CD4-positive, alpha-beta T cell treated with Interleukin-15 for 1 hour (primary cell): ENCODE results near the gene CROCC2.

Source experiments
- DNase-seq: peaks from one replicate; pipeline ENCODE4 v3.0.0-alpha.2; 2020

Gene CROCC2

DNA sequence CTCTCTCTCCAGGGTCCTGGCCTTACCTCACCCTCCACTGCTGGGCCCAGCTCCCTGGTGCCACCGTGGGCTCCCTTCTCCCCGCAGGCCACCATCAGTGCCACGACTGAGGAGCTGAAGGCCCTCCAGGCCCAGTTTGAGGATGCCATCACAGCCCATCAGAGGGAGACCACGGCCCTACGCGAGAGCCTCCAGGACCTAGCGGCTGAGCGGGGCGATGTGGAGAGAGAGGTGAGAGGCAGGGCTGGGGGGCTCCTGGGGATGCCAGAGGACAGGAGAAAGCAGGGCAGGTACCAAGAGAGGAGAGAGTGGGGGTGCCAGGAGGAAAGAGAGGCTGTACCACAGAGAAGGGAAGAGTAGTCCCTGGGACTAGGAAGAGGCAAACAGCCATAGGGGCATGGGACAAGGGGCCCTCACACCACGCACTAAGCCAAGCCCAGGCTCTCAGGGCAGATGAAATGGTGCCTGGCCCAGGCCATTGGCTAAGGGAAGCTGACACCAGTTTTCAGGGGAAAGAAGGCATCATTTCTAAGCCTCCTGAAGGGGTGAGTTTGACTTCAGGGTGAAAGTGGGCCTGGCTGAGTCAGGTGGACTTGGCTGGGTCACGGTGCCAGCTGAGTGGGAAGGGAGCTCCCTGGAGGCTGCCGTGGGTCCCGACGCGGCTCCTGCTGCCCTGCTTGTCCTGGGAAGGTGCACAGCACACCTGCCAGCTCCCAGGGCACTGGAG lies 53.2 kb downstream of the CROCC2 start:
- no peak for DNase-seq

DNA sequence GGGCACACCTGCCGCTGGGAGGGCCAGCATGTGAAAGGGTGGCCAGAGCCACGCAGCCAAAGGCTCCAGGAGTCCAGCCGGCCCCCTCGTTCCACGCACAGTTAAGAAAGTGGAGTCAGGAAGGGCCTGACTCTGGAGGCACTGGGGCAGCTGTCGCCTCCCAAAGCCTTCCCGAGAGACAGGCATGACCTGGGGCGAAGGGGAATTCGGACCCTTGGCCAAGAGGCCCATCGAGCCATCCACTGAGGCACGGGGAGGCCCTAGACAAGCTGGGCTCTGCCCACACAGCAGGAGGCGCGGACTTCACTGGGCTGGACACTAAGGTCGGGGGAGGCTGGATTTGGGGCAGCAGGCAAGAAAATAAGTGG lies 53.8 kb downstream of the CROCC2 start:
- DNase-seq, result no peak

DNA sequence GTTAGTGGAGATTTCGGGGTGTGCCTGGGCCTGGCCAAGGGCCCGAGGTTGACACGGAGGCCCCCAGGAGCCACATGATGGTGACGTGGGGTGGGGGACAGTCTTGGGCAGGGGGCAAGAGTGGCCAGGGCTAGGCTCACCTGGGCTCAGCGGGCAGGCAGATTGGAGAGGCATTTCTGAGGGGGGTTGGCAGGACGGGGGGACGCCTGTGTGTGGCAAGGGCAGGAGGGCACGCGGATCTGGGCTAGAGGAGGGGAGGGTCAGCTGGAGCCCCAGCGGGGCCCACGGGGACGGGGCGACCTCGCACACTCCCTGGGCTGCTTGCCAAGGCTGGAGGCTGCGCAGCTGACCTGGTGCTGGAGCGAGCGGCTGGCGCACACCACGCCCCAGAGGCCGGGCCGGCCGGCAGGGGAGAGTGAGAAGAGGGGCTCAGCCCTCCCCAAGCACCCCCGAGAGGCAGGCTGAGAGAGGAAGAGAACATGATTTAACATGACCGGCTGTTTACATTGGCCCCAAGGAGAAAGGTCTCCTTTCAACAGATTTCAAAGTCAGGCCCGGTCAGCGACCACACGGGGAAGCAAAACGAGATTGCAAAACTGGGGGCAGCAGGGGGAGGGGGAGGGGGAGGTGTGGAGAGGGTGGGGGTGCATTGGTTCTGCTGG lies 54.3 kb downstream of the CROCC2 start:
- no peak for DNase-seq

DNA sequence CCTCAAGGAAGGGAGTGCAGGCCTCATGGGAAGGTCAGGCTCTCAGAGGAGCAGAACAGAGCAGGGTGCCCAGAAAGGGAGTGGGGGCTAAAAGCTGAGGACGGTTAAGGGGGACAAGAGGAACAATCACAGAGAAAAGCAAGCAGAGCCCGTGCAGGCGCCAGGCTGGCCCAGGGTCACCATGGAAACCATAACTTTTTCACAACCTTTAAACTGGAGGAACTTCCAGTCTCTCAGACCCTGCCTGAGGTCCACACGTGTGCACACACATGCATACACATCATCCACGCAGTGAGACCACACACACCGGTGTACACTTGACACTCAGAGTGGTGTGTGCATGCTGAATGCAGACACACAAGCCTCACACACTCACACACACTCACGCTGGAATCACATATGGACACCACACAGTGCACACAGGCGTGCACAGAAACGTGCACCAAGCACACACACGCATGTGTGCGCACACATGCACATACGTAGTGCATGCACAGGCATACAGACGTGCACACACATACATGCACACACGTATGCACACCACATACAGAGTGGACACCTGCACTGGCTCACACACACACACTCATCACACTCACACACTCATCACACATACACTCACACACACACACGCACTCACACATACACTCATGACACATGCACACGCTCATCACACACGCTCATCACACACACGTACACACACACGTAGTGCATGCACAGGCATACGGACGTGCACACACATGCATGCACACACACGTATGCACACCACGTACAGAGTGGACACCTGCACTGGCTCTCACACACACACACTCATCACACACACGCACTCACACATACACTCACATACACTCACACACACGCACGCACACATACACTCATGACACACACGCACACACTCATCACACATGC lies 55.1 kb downstream of the CROCC2 start:
- DNase-seq, result no peak

DNA sequence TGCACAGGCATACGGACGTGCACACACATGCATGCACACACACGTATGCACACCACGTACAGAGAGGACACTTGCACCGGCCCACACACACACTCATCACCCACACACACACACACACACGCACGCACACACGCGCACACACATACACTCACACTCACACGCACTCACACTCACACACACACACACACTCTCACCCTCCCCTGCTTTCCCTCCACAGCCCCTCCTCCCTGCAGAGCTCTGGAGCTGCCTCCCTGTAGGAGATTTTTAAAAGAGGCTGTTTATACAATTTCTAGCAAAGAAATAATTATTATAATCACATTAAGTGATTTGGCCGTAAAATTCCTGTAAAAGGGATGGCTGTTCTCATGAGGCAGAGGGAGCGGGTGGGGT lies 55.8 kb downstream of the CROCC2 start:
- DNase-seq, result no peak

DNA sequence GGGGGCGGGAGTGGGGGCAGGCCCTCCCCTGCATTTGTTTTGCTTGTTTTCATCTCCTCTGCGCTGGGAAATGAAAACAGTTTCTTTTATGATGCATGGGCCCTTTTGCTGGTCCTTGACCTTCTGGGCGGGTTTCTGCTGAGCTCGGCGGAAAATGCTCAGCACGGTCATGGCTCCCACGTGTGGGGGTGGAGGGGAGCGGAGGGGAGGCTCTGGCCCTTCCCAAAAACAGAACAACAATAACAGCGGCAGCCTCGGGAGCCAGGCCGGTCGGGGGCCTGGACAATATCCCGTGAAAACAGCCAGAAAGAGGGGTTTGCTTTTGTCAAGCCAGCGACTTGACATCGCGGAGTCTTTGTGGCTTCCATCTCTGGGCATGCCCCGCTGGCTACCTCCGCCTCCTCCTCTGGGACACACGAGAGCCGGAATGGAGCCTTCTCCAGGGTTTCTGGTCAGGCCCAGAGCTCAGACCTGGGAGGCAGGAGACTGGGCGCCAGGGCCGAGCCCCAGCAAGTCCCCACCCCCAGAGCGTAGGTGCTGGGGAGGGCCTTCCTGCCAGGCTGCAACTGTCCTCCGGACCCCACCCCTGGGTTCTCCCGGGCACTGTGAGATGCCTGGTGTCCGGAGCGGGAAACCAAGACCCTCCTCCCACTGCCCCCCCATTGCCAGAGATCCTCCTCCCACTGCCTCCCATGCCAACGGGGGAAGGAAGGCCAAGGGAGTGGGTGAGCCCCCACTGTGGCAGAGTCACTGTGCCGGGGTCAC lies 56.3 kb downstream of the CROCC2 start:
- no peak for DNase-seq

DNA sequence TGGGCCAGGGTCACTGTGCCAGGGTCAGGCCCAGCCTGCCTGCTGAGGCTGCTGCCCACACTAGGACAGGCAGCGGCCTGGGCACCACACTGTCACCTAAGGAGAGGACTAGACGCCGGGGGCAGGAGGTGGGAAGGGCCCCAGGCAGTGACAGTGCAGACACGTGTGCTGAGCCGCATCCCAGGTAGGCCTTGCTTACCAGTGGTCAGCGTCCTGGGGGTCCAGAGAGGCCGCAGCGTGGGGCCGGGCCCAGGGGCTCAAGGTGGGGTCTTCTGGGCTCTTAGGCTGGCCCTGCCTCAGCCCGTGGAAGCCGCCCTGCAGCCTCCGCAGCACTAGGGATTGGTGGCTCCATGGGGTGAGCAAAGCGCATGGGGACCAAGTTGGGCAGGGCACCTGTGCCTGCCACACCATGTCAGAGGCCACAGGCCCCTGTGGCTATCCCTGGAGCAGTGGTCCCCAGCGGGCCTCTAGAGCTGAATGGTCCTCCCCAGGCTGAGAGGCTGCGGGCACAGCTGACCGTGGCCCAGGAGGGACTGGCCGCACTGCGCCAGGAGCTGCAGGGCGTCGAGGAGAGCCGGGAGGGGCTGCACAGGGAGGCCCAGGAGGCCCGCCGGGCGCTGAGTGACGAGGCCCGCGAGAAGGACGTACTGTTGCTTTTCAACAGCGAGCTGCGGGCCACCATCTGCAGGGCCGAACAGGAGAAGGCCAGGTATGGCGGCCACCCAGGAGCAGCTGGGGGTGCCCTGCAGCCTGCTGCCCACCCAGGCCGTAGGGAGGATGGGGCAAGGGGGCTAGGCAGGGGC lies 57.1 kb downstream of the CROCC2 start:
- no peak for DNase-seq

DNA sequence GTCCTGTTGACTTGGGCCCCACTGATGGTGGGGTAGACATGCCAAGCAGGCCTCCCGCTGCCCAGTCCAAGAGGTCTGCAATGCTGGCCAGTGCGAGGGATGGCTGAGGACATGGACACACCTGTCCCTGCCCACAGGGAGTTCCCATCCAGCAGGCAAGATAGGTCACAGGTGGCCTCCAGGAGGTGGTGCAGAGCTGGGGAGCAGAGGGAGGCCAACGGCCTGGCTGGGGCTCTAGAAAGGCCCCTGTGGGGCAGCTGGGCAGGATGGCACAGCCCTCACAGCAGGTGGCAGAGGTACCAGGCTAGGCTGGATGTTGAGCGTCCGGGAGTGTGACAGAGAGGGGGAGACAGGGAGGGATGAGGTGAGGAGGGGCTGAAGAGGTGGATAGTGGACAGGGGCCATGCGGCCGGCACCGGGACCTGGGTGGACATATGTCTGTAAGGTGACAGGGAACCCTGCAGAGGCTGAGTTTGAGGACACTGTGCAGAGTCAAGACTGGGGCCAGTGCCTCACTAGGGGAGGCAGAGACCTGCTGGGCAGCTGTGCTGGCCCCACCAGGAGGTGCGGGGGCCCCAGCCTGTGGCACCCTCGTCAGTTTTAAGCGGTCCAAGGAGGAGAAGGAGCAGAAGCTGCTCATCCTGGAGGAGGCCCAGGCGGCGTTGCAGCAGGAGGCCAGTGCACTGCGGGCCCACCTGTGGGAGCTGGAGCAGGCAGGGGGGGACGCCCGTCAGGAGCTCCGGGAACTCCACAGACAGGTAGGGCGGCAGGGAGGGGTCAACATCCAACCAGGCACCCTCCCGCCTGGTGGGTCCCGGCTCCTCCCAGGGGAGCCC lies 58.0 kb downstream of the CROCC2 start:
- no peak for DNase-seq

DNA sequence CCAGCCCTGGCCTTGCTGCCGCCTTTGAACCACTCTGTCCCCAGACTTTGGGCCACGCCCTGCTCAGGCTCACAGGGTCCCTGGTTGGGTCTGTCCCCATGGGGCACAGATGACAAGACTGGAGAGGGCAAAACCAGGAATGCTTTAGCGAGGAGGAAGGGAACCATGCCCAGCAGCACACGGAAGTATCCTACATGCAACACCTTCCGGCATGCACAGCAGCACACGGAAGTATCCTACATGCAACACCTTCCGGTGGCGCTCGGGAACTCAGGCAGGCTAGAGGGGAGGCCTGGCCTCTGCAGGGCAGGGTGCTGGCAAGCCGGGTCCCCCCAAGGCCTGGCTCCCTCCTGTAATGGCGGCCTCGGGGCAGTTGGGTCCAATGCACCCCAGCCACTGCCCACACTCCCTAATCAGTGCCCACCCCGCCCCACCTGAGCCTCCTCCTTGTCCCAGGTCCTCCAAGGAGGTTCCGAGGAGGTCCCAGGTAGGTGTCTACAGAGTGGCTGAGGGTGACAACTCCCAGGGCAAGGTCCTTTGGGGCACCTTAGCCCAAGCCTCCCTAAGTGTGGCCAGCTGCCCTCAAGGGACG lies 58.7 kb downstream of the CROCC2 start:
- DNase-seq, result no peak

DNA sequence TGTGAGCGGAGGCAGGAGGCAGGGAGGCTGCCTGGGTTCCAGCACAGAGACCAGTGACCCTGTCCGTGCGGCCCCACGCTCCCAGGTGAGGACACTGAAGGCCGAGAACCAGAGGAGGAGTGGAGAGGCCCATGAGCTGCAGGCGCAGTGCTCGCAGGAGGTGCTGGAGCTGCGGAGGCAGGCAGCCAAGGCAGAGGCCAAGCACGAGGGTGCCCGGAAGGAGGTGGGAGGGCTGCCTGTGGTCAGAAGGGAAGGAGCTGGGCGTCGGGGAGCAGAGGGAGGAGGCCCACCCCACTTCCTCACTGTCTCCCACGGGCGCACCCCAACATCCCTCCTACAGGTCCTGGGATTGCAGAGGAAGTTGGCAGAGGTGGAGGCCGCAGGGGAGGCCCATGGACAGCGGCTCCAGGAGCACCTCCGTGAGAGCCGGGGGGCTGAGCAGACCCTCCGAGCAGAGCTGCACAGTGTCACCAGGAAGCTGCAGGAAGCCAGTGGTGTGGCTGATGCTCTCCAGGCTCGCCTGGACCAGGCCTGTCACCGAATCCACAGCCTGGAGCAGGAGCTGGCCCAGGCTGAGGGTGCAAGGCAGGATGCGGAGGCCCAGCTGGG lies 59.3 kb downstream of the CROCC2 start:
- peak; percentile 16 for DNase-seq

DNA sequence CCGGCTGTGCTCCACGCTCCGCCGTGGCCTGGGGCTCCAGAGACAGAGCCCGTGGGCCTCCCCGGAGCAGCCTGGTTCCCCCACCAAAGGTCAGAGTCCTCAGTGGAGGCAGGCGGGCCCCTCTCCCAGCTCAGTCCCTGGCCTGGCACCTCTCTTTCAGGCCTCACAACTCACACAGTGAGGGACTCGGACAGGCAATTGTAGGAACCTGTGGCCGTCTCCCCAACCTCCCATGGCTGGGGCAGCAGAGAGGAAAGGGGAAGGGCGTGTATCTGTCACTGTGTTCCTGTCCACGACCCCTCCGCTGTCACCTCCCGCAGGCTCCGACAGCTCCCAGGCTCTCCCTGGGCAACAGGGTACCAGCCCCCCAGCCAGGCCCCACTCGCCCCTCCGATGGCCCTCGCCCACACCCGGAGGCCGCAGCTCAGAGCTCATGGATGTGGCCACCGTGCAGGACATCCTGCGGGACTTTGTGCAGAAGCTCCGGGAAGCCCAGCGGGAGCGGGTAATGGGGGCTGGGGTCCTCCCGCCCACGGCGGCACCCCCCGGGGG lies 59.8 kb downstream of the CROCC2 start:
- DNase-seq, result no peak

DNA sequence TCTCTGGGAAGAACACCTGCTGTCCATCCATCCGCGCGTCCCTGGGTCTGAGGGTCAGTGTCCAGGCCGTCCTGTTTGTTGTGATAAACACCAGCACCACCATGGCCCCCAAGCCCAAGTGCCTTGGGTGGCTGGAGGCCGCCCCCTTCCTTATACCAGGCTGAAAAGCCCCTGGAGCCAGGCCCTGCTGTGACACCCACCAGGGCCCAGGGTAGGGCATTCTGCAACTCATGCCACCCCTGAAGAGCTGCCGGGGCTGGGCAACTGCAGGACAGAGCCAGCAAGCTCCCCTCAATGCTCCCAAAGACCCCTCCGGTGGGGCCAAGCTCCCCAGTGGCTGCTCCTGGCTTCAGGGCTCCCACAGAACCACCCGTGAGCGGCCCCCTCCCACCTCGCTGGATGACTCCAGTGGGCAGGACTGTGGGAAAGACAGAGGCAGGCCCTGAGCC lies 60.3 kb downstream of the CROCC2 start:
- no peak for DNase-seq

DNA sequence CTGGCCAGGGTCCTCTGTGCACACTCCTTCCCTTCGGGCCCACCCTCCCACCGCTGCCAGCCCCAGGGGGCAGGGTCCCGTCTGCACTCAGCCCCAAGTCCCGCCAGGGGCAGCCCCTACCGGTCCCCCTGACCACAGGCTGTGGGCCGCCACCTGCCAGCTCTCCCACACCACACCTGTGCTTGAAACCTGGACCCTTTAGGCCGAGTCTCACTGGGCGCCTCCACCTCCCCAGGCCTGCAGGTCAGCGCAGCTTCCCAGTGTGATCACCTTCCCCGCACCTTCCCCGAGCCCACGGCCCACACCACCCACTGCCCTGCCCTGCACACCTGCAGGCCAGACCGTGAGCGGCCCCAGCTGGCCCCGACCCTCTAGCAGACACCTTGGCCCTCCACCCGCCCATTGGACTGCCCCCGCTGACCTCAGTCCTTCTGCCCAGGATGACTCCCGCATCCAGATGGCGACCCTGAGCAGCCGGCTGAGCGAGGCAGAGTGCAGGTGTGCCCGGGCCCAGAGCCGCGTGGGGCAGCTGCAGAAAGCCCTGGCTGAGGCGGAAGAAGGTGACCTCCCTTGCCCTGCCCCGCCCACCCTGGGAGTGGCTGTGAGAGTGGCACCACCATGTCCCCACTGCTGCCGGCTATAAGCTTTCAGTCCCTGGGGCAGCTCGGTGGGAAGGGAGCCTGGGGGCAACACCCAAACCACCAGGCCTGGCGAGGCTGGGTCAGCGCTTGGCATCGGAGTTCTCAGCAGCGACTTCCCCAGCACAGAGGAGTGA lies 61.0 kb downstream of the CROCC2 start:
- DNase-seq, result peak; percentile 15

DNA sequence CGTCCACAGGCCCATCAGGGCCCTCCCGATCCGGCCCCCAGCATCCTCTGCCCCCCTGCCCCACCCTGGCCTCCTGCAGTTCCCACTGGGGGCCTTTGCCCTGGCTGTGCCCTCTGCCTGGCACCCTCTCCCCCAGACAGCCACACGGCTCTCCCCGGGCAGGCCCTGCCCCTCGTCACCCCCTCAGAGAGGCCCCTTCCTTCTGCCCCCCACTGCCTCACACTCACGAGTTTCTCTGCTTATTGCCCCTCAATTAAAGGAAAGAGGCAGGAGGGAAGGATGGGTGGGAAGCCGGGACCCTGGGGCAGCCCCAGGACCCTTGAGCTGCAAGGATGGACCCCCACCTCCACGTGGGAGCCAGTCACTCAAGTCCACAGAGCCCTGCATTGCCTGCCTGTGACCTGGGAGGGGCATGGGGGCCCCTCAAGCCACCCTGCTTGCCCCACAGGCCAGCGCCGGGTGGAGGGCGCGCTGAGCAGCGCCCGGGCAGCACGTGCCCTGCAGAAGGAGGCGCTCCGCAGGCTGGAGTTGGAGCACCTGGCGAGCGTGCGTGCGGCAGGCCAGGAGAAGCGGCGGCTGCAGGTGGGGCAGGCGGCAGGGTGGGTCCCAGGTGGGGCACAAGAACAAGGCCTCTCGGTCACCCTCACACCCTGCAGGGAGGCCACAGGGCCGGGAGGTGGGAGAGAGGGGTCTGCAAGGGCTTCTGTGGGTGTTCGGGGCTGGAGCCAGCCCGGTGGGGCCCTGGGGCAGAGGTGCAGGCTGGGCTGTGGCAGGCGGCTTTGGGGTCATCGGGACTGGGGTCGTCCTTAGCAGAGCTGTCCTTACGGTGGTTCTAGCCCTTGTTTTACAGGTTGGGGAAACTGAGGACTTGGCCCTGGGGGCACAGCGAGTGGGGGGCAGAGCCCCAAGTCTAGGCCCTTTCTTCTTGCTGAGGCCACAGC lies 61.8 kb downstream of the CROCC2 start:
- DNase-seq, result peak; percentile 6

DNA sequence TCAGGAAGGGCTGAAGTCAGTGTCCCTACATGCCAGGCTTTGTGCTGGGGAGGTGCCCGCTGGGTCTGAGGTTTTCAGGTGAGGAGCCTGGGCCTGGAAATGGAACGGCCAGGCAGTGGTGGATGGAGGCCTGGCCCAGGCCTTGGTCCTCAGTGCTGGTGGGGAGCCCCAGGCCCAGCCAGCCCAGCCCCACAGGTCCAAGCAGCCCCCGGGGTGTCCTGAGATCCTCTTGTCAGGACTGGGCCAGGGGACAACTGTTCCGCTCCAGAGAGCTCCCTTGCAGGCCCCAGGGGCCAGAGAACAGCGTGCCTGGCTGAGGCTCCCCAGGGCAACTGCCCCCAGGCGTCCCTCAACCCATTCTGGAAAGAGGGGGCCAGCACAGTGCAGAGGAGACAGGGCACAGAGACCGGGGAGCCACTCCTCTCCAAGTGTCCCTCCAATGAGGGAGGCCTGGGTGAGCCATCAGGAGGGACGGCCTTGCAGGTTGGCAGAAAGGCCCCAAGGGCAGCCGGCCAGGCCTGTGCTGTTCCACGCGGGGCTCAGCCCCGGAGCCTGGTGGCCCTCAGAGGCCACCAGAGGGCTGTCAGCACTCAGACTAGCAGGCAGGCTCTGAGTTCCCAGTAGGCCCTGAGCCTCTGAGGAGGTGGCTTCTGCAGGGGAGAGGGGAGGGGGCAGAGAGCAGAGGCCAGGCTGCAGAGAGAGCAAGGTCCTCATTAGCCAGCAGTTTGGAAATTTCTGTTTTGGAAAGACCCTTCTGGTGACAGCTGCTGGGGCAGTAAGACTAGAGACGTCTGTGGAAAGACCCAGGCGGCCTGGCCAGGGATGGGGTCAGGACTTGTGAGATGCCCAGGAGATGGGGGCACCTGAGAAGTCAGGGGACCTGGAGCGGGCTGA lies 62.8 kb downstream of the CROCC2 start:
- DNase-seq, result no peak

DNA sequence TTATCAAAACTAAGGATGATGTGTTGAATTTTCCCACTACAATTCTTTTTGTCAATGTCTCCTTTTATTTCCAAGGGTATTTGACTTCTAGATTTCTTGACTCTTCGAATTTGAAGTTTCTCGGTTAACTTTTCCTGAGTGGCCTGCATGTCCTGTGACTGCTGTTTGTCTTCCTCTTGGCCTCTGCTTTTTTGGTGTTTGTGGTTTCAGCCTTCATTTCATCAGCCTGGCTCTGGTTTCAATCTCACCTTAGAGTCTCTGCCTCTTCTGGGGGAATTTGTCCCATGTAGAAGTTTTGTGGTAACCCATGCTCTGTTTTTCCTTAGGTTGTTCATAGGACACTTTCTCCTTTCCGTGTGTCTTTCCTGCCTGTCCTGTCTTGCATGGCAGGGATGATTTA lies 64.0 kb downstream of the CROCC2 start:
- no peak for DNase-seq

DNA sequence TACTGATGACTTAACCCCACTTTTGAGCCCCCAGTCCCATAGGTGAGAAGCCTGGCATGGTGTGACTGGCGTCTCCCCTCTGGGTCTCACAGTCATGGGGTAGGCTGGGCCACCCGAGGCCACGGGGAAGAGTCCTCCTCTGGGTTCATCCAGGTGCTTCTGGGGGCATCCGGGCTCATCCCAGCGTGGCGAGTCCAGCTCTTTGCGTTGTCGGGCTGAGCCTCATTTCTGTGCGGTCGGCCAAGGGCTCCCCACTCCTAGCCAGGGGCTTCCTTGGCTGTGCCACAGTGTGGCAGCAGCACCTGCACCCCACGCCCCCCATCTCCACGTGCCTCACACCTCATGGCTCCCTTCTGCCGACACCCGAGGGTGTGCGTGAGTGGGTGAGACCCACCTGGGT lies 64.7 kb downstream of the CROCC2 start:
- DNase-seq, result no peak
